Gastroesophageal sphincter (tissue), 3 donors: Measurements from ENCODE around the gene VIPR2.

Source experiments
- CTCF ChIP-seq, 4 experiments: fragments of 200-600 bp in 2 of 4; fragments of 450-650 bp in 2 of 4; sonication (generic) in 1 of 4; IDR thresholded peaks; one replicate each; pipeline ENCODE4 v1.5.1; 2017 to 2019; ENCODE audit warnings: antibody characterized with exemption in 4 of 4, mild to moderate bottlenecking in 2 of 4, moderate library complexity in 2 of 4
- EP300 ChIP-seq: sonication (generic); formaldehyde crosslinking; IDR thresholded peaks from one replicate; pipeline ENCODE4 v1.6.1; 2017; ENCODE audit warnings: antibody characterized with exemption, mild to moderate bottlenecking
- POLR2A ChIP-seq, 2 donors: fragments of 450-650 bp; IDR thresholded peaks; one replicate each; pipeline ENCODE4 v1.6.1; 2017; ENCODE audit warnings: antibody characterized with exemption in 2 of 2, mild to moderate bottlenecking in 2 of 2, moderate library complexity in 1 of 2
- POLR2AphosphoS5 ChIP-seq: sonication (generic); formaldehyde crosslinking; IDR thresholded peaks from one replicate; pipeline ENCODE4 v1.6.1; 2017; ENCODE audit warnings: antibody characterized with exemption

- TF ChIP-seq CTCF (IDR thresholded peaks at IDR 0.05) (no peak), EP300 (no peak), POLR2A (IDR thresholded peaks at IDR 0.05) (no peak), POLR2AphosphoS5 (no peak)
Observed at GRCh38 chr7:159045839-159046238, 98.8 kb downstream of the VIPR2 start.
